Spleen (tissue), 11 donors: Measurements from ENCODE around the gene OXCT1. TPM values are rescaled to one million over a fixed set of nuclear protein-coding genes. Genes with fewer than 3 reads are reported as not detected.

Experiments used
- DNase-seq: peaks from one replicate; pipeline ENCODE4 v3.0.0-alpha.2; 2020
- H3K27ac ChIP-seq, 8 donors: fragments of 200-600 bp; sonication (generic) in 7 of 8; 1 replicate in 4 of 8; 2 replicates in 4 of 8; pipeline versions ENCODE4 v1.5.0 to v1.8.0; 2016 to 2021; ENCODE audit warnings: inconsistent platforms in 4 of 8, mild to moderate bottlenecking in 4 of 8, moderate library complexity in 1 of 8
- H3K27me3 ChIP-seq, 7 donors: fragments of 200-600 bp; sonication (generic) in 6 of 7; replicated peaks in 1 of 7; 1 replicate in 4 of 7; 2 replicates in 3 of 7; pipeline versions ENCODE4 v1.5.0 to v1.8.0; 2016 to 2021; ENCODE audit warnings: inconsistent platforms in 3 of 7, mild to moderate bottlenecking in 1 of 7
- H3K36me3 ChIP-seq, 6 donors: fragments of 200-600 bp; sonication (generic) in 5 of 6; 1 replicate in 4 of 6; 2 replicates in 2 of 6; pipeline versions ENCODE4 v1.5.0 to v1.8.0; 2016 to 2021; ENCODE audit warnings: inconsistent platforms in 2 of 6
- H3K4me1 ChIP-seq, 6 donors: fragments of 200-600 bp; sonication (generic) in 5 of 6; 1 replicate in 3 of 6; 2 replicates in 3 of 6; pipeline versions ENCODE4 v1.5.0 to v1.8.0; 2016 to 2021; ENCODE audit warnings: inconsistent platforms in 3 of 6
- H3K4me3 ChIP-seq, 8 donors: fragments of 200-600 bp; sonication (generic) in 7 of 8; 1 replicate in 4 of 8; 2 replicates in 4 of 8; pipeline versions ENCODE4 v1.5.0 to v1.8.0; 2016 to 2021; ENCODE audit warnings: inconsistent platforms in 4 of 8, mild to moderate bottlenecking in 4 of 8, moderate library complexity in 2 of 8
- H3K9me3 ChIP-seq, 8 donors: fragments of 200-600 bp; sonication (generic) in 7 of 8; 1 replicate in 4 of 8; 2 replicates in 4 of 8; pipeline versions ENCODE4 v1.5.0 to v1.8.0; 2016 to 2021; ENCODE audit warnings: inconsistent platforms in 4 of 8
- POLR2A ChIP-seq, 3 donors: fragments of 450-650 bp; IDR thresholded peaks; one replicate each; pipeline ENCODE4 v1.5.1; 2017; ENCODE audit warnings: antibody characterized with exemption in 3 of 3, mild to moderate bottlenecking in 1 of 3
- POLR2AphosphoS5 ChIP-seq, 3 donors: sonication (generic); formaldehyde crosslinking; IDR thresholded peaks; one replicate each; pipeline ENCODE4 v1.5.1; 2017; ENCODE audit warnings: antibody characterized with exemption in 3 of 3
- WGBS, 5 donors: extraction: QIAGEN DNeasy Blood & Tissue Kit in 3 of 5; methylation state at CpG; one replicate each; pipeline versions ENCODE4 v1.1.5 to v1.1.7; 2013 to 2018; 5-methylcytosine and 5-hydroxymethylcytosine counted together
- intact Hi-C: fragments of 100-400 bp; cut with DNase I; formaldehyde crosslinking; loops from one replicate; pipeline ENCODE4 v1.15.0; 2023; ENCODE audit warnings: low total_unique reads
- polyA plus RNA-seq, 3 donors: library from polyadenylated mRNA; stranded (reverse); fragments of 200-250 nt; gene quantifications; one replicate each; pipeline ENCODE4 v1.2.1, GENCODE V29; 2013
- total RNA-seq, 7 donors: library from RNA; depleted of rRNA in 3 of 7; stranded (reverse); fragments of >200 nt in 3 of 7; fragmentation: NEBNext Ultra II Directional in 4 of 7; extraction: Animal tissue kit (Norgen Biotek cat#: 25700) in 4 of 7; gene quantifications; one replicate each; pipeline versions ENCODE4 v1.1.0 to v1.2.1, GENCODE V29; 2016 to 2021
- TF ChIP-seq, protein P1 (sequence below), 11 experiments: fragments of 200-600 bp in 7 of 11; fragments of 450-650 bp in 4 of 11; sonication (generic) in 4 of 11; IDR thresholded peaks in 8 of 11; conservative IDR thresholded peaks in 3 of 11; 1 replicate in 7 of 11; 2 replicates in 4 of 11; pipeline versions ENCODE4 v1.4.0 to v1.8.0; 2016 to 2021; ENCODE audit warnings: antibody characterized with exemption in 11 of 11, inconsistent platforms in 4 of 11, mild to moderate bottlenecking in 1 of 11
- donor health status: healthy with polysubstance abuse.
- donor health status: DM: no; HTN: no; CAD: no; lungs with moderate emphysema.
- donor health status: DM: no; HTN: no; CAD: no.
- donor health status: Bipolar disorder and iron deficiency.
- donor health status: healthy.
- donor health status: DM: no; HTN: no; CAD: no.
- donor health status: DM: yes; HTN: yes; CAD: no.

The OXCT1 gene
- total and polyA plus RNA-seq, 10 donors, result 7.0 to 16.7 (median 13.5) TPM

DNA sequence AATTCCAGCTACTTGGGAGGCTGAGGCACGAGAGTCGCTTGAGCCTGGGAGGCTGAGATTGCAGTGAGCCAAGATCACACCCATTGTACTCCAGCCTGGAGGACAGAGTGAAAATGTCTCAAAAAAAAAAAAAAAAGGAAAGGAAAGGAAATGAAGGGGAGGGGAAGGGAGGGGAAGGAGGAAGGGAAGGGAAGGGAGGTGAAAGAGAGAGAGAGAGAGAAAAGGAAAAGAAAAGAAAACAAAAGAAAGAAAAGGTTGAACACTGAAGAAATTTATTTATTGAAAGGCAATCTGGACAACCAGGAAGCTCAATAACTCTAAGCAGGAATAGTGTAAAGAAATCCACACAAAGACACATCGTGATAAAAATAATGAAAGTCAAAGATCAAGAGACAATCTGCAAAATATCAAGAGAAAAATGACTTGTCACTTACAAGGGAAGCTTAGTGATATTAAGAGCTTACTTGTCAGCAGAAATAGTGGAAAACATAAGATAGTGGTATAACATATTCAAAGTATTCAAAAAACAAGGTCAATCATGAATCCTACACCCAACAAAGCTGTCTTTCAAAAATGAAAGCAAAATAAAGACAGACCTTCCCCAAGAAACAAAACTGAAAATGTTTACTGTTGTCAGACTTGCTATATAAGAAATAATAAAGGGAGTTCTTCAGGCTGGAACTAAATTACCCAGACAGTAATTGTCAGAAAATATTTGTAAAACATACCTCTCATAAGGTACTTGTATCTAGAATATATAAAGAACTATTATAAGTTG is 23.0 kb upstream of the OXCT1 start:
- intact Hi-C loops, result no loop called here
- no peaks in the 10 kb centered on the region for H3K9me3 ChIP-seq
- 74 to 83% (median 77%) methylated on average over 3 of the region's 3 CpGs for WGBS, 5 donors

GRCh38 chr5:41892031-41892430 is 21.8 kb upstream of the OXCT1 start:
- H3K27me3 ChIP-seq, result peaks cover 0 to 20% (median 0%) of the 10 kb centered on the region in 7 donors
- intact Hi-C loops, result no loop called here
- TF ChIP-seq POLR2AphosphoS5 (IDR thresholded peaks at IDR 0.05) (no peak), POLR2A (IDR thresholded peaks at IDR 0.05) (no peak)
- TF ChIP-seq, protein P1, sequence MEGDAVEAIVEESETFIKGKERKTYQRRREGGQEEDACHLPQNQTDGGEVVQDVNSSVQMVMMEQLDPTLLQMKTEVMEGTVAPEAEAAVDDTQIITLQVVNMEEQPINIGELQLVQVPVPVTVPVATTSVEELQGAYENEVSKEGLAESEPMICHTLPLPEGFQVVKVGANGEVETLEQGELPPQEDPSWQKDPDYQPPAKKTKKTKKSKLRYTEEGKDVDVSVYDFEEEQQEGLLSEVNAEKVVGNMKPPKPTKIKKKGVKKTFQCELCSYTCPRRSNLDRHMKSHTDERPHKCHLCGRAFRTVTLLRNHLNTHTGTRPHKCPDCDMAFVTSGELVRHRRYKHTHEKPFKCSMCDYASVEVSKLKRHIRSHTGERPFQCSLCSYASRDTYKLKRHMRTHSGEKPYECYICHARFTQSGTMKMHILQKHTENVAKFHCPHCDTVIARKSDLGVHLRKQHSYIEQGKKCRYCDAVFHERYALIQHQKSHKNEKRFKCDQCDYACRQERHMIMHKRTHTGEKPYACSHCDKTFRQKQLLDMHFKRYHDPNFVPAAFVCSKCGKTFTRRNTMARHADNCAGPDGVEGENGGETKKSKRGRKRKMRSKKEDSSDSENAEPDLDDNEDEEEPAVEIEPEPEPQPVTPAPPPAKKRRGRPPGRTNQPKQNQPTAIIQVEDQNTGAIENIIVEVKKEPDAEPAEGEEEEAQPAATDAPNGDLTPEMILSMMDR (IDR thresholded peaks at IDR 0.05 in 8 of 11, conservative IDR thresholded peaks at IDR 0.05 in 3 of 11), result no peak
- peaks cover 0 to 4% (median 0%) of the 10 kb centered on the region in 6 donors for H3K4me1 ChIP-seq
- H3K27ac ChIP-seq, result no peak overlapping the region
- no peak for DNase-seq
- H3K36me3 ChIP-seq, result no peaks in the 10 kb centered on the region
- no peak overlapping the region for H3K4me3 ChIP-seq
- no peaks in the 10 kb centered on the region for H3K9me3 ChIP-seq

More for the DNA sequence above, 23.0 kb upstream of the OXCT1 start:
- DNase-seq, result no peak
- TF ChIP-seq POLR2AphosphoS5 (IDR thresholded peaks at IDR 0.05) (no peak), POLR2A (IDR thresholded peaks at IDR 0.05) (no peak)
- TF ChIP-seq, protein P1 (IDR thresholded peaks at IDR 0.05 in 8 of 11, conservative IDR thresholded peaks at IDR 0.05 in 3 of 11), result no peak
- peak overlapping the region in 1 of 8 donors; percentile 6 for H3K4me3 ChIP-seq
- H3K36me3 ChIP-seq, result no peaks in the 10 kb centered on the region
- peaks cover 0 to 4% (median 0%) of the 10 kb centered on the region in 6 donors for H3K4me1 ChIP-seq
- H3K27ac ChIP-seq, result peak overlapping the region in 4 of 8 donors; percentile 4 to 57 (median 38)
- H3K27me3 ChIP-seq, result peaks cover 0 to 20% (median 0%) of the 10 kb centered on the region in 7 donors

DNA sequence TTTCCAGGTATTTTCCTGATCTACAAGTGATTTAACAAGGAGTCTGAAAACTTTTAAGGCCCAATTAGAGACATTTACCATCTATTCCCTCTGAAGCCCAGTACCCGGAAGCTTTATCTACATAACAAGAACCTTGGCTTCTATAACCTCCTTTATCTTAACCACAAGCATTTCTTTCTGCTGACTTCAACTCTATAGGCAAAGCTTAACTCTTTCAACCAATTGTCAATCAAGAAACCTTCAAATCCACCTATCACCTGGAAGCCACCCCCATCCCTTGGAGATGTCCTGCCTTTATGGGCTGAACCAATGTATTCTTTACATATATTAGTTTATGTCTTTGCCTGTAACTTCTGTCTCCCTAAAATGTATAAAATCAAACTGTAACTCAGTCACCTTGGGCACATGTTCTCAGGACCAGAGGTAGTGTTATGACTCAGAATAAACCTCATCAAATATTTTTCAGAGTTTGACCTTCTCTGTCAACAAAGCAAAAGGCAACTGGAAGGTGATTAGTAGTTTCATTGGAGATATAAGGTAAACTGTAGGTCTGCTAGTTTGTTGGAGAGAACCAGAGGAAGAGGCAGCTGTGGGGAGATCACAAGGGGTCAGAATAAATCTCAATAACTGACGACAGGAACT is 21.0 kb upstream of the OXCT1 start:
- Histone ChIP-seq H3K4me1 (peaks cover 0 to 4% (median 0%) of the 10 kb centered on the region in 6 donors), H3K9me3 (no peaks in the 10 kb centered on the region), H3K36me3 (no peaks in the 10 kb centered on the region), H3K27ac (no peak overlapping the region), H3K4me3 (no peak overlapping the region), H3K27me3 (peaks cover 0 to 12% (median 0%) of the 10 kb centered on the region in 7 donors)
- WGBS, 5 donors, result 66 to 75% (median 69%) methylated on average over 2 of the region's 2 CpGs
- DNase-seq, result no peak
- TF ChIP-seq, protein P1 (IDR thresholded peaks at IDR 0.05 in 8 of 11, conservative IDR thresholded peaks at IDR 0.05 in 3 of 11), result no peak
- no peak for TF ChIP-seq POLR2AphosphoS5 (IDR thresholded peaks at IDR 0.05)
- no peak for TF ChIP-seq POLR2A (IDR thresholded peaks at IDR 0.05)
- intact Hi-C loops, result no loop called here

DNA sequence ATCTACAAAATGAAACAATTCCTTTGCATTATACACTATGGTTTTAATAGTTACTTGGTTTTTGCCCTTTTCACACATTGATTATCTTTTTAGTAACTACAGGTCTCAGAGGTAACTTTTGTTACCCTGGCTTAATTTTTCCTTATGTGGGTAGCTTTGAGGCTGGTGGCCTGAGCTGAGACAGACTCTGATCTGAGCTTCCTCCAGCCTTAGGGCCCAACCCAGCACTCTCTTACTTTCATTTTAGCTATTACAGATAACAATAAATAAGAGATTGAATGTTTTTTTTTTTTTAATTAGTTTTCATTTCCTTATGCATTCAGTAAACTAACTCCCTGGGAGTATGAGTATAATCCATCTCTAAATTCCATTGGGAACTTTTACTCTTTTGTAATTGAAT is 15.1 kb upstream of the OXCT1 start:
- TF ChIP-seq POLR2AphosphoS5 (IDR thresholded peaks at IDR 0.05) (no peak), POLR2A (IDR thresholded peaks at IDR 0.05) (no peak)
- TF ChIP-seq, protein P1 (IDR thresholded peaks at IDR 0.05 in 8 of 11, conservative IDR thresholded peaks at IDR 0.05 in 3 of 11), result no peak
- H3K27me3 ChIP-seq, result no peaks in the 10 kb centered on the region
- DNase-seq, result no peak
- H3K9me3 ChIP-seq, result no peaks in the 10 kb centered on the region
- H3K27ac ChIP-seq, result no peak overlapping the region
- no peak overlapping the region for H3K4me3 ChIP-seq
- intact Hi-C loops, result no loop called here
- no peaks in the 10 kb centered on the region for H3K36me3 ChIP-seq
- H3K4me1 ChIP-seq, result no peaks in the 10 kb centered on the region
